ENCODE measurements around the gene VTCN1.

GRCh38 chr1:117177376-117177775 lies 33.4 kb downstream of the VTCN1 start:
- TF ChIP-seq CTCF (IDR thresholded peaks at IDR 0.05) (no peak), ZFX (IDR thresholded peaks at IDR 0.05; ENCODE audit: borderline replicate concordance) (no peak)

Measured in 22Rv1 (cell line).